Stimulated activated CD4-positive, alpha-beta T cell treated with anti-CD3 and anti-CD28 coated beads, Interleukin-4, amount 100 ng/mL, for 1 hour (primary cell): ENCODE data around the gene QRFP.

Source experiments
- DNase-seq: peaks from one replicate; pipeline ENCODE4 v3.0.0-alpha.2; 2020

Gene QRFP

GRCh38 chr9:130845901-130846481, 50.6 kb downstream of the QRFP start:
- no peak for DNase-seq

GRCh38 chr9:130845254-130845653, 51.4 kb downstream of the QRFP start:
- DNase-seq = no peak

GRCh38 chr9:130844044-130844451, 52.6 kb downstream of the QRFP start:
- no peak for DNase-seq

GRCh38 chr9:130843049-130843908, 53.3 kb downstream of the QRFP start:
- no peak for DNase-seq
